ENCODE data around the gene OPCML.

GRCh38 chr11:133500435-133500834 lies 31.9 kb downstream of the OPCML start:
- TF ChIP-seq CTCF (IDR thresholded peaks at IDR 0.05) = no peak
- TF ChIP-seq POLR2A (IDR thresholded peaks at IDR 0.05) = no peak
- no peak for TF ChIP-seq EP300 (IDR thresholded peaks at IDR 0.05)

Data from suprapubic skin (tissue), 3 donors.